ENCODE results near the gene SEC62.

Gene SEC62

DNA sequence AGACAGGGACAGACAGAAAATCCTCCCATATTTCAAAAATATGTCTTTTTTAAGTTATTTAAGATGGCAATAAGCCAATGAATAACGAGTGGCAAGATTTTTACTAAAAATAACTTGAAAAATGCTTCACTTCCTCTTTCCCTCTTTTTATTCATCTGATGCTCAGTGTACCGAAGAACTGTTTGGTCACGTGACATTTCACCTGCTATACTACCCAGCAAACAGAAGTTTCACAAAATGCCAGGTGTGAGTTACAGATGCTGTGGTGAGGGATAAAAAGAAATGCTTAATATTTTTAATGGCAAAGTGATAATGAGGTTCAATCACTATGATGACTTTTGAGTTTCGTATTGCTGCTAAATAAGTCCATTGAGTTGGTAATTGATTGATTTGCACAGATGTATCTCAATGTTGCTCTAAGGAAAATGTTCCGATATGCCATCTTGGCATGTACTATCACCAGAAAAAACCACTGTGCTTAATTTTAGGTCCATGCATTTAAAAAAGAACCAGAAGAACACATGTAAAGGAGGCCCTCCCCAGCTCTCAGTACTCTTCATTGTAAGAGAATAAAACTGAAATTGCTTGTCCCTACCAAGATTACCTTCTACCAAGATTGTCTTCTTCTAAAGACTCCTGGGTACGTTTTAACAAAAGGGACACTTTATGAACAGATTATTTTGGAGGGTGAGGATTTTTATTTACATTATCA, 26.0 kb upstream of the SEC62 start:
- no peak overlapping the region for H2BK12ac ChIP-seq (ENCODE audit: low read length in 2 of 2)
- no peaks in the 10 kb centered on the region for H3K36me3 ChIP-seq (ENCODE audit: control insufficient read depth in 1 of 2, insufficient read depth in 2 of 2, low read depth in 1 of 2, low read length in 2 of 2)
- H2AK5ac ChIP-seq (ENCODE audit: low read length, severe bottlenecking), result no peak overlapping the region
- no peak overlapping the region for H3K9ac ChIP-seq (ENCODE audit: low read length)
- H3K4me2 ChIP-seq (ENCODE audit: low read length, poor library complexity, severe bottlenecking), result no peak overlapping the region
- WGBS, result 79% methylated on average over 3 of the region's 6 CpGs
- no peak overlapping the region for H2BK120ac ChIP-seq (ENCODE audit: low read depth, low read length)
- H3K4ac ChIP-seq (ENCODE audit: low read depth in 1 of 2, low read length in 2 of 2), result no peak overlapping the region
- no peak overlapping the region for H3K4me3 ChIP-seq (ENCODE audit: insufficient read depth in 1 of 2, low read depth in 1 of 2, low read length in 2 of 2)
- no peak overlapping the region for H2BK5ac ChIP-seq (ENCODE audit: low read depth, low read length, poor library complexity, severe bottlenecking)
- no peak for DNase-seq
- H3K4me1 ChIP-seq (ENCODE audit: control insufficient read depth, insufficient read depth, low read depth, low read length), result peaks cover 2% of the 10 kb centered on the region
- H2AFZ ChIP-seq (ENCODE audit: low read depth, low read length), result no peak overlapping the region
- H2BK15ac ChIP-seq (ENCODE audit: low read depth, poor library complexity, severe bottlenecking), result no peak overlapping the region
- no peaks in the 10 kb centered on the region for H3K79me1 ChIP-seq (replicated peaks; ENCODE audit: low read length, poor library complexity, severe bottlenecking)
- no peak overlapping the region for H3K27ac ChIP-seq (ENCODE audit: low read length, poor library complexity, severe bottlenecking)
- H3K23ac ChIP-seq (ENCODE audit: low read length in 2 of 2), result no peak overlapping the region
- H3K9me3 ChIP-seq (ENCODE audit: control insufficient read depth, low read length), result no peaks in the 10 kb centered on the region
- peaks cover 6 to 24% of the 10 kb centered on the region in 2 experiments for H3K27me3 ChIP-seq (ENCODE audit: control insufficient read depth in 1 of 2, insufficient read depth in 1 of 2, low read length in 2 of 2)
- no peak overlapping the region for H3K14ac ChIP-seq (ENCODE audit: low read length in 2 of 2)
- H4K8ac ChIP-seq (ENCODE audit: low read length), result no peak overlapping the region
- no peak overlapping the region for H4K91ac ChIP-seq (ENCODE audit: low read length)
- H3K18ac ChIP-seq (ENCODE audit: low read depth in 1 of 2, low read length in 2 of 2), result no peak overlapping the region

GRCh38 chr3:169945313-169945712, 21.3 kb upstream of the SEC62 start:
- H2BK15ac ChIP-seq (ENCODE audit: low read depth, poor library complexity, severe bottlenecking), result no peak overlapping the region

DNA sequence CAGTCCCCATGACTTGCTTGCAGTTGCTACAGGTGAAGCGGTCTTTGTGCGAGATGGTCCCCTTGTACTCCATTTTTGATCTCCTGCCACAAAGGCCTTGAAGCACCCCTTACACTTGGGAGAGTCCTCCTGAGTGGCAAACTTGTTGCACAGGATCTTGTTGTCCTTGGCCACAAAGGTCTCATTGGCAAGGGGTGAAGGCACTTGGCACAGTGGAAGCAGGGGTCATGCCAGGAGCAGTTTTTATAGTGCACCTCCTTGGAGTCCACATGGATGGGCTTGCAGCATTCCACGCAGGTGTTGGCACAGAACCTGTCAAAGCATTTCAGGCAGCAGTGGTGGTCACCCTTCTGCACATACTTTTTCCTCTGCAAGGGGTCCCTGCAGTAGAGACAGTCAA, 20.3 kb upstream of the SEC62 start:
- H3K4me3 ChIP-seq (ENCODE audit: insufficient read depth in 1 of 2, low read depth in 1 of 2, low read length in 2 of 2), result no peak overlapping the region
- H3K79me1 ChIP-seq (replicated peaks; ENCODE audit: low read length, poor library complexity, severe bottlenecking), result no peaks in the 10 kb centered on the region
- no peak overlapping the region for H2AFZ ChIP-seq (ENCODE audit: low read depth, low read length)
- no peaks in the 10 kb centered on the region for H3K36me3 ChIP-seq (ENCODE audit: control insufficient read depth in 1 of 2, insufficient read depth in 2 of 2, low read depth in 1 of 2, low read length in 2 of 2)
- H3K4me2 ChIP-seq (ENCODE audit: low read length, poor library complexity, severe bottlenecking), result no peak overlapping the region
- no peak overlapping the region for H3K14ac ChIP-seq (ENCODE audit: low read length in 2 of 2)
- H2BK120ac ChIP-seq (ENCODE audit: low read depth, low read length), result no peak overlapping the region
- no peak overlapping the region for H3K23ac ChIP-seq (ENCODE audit: low read length in 2 of 2)
- H4K8ac ChIP-seq (ENCODE audit: low read length), result no peak overlapping the region
- no peak overlapping the region for H2BK12ac ChIP-seq (ENCODE audit: low read length in 2 of 2)
- H3K27ac ChIP-seq (ENCODE audit: low read length, poor library complexity, severe bottlenecking), result no peak overlapping the region
- peaks cover 0 to 12% of the 10 kb centered on the region in 2 experiments for H3K27me3 ChIP-seq (ENCODE audit: control insufficient read depth in 1 of 2, insufficient read depth in 1 of 2, low read length in 2 of 2)
- no peak overlapping the region for H2BK15ac ChIP-seq (ENCODE audit: low read depth, poor library complexity, severe bottlenecking)
- no peak overlapping the region for H3K4ac ChIP-seq (ENCODE audit: low read depth in 1 of 2, low read length in 2 of 2)
- 95% methylated on average over 3 of the region's 3 CpGs for whole genome bisulfite sequencing
- no peak overlapping the region for H2AK5ac ChIP-seq (ENCODE audit: low read length, severe bottlenecking)
- no peak for DNase-seq
- H3K4me1 ChIP-seq (ENCODE audit: control insufficient read depth, insufficient read depth, low read depth, low read length), result peaks cover 2% of the 10 kb centered on the region
- no peak overlapping the region for H3K9ac ChIP-seq (ENCODE audit: low read length)
- H3K18ac ChIP-seq (ENCODE audit: low read depth in 1 of 2, low read length in 2 of 2), result no peak overlapping the region
- no peak overlapping the region for H4K91ac ChIP-seq (ENCODE audit: low read length)
- no peak overlapping the region for H2BK5ac ChIP-seq (ENCODE audit: low read depth, low read length, poor library complexity, severe bottlenecking)
- no peaks in the 10 kb centered on the region for H3K9me3 ChIP-seq (ENCODE audit: control insufficient read depth, low read length)

More at GRCh38 chr3:169945313-169945712, 21.3 kb upstream of the SEC62 start:
- Histone ChIP-seq H3K9ac (ENCODE audit: low read length) (no peak overlapping the region), H4K8ac (ENCODE audit: low read length) (no peak overlapping the region), H3K18ac (ENCODE audit: low read depth in 1 of 2, low read length in 2 of 2) (no peak overlapping the region), H3K4me1 (ENCODE audit: control insufficient read depth, insufficient read depth, low read depth, low read length) (peaks cover 2% of the 10 kb centered on the region), H3K27me3 (ENCODE audit: control insufficient read depth in 1 of 2, insufficient read depth in 1 of 2, low read length in 2 of 2) (peaks cover 0 to 12% of the 10 kb centered on the region in 2 experiments), H3K23ac (ENCODE audit: low read length in 2 of 2) (no peak overlapping the region), H3K4me3 (ENCODE audit: insufficient read depth in 1 of 2, low read depth in 1 of 2, low read length in 2 of 2) (no peak overlapping the region), H2BK120ac (ENCODE audit: low read depth, low read length) (no peak overlapping the region), H2AK5ac (ENCODE audit: low read length, severe bottlenecking) (no peak overlapping the region), H3K14ac (ENCODE audit: low read length in 2 of 2) (no peak overlapping the region), H2BK5ac (ENCODE audit: low read depth, low read length, poor library complexity, severe bottlenecking) (no peak overlapping the region), H2AFZ (ENCODE audit: low read depth, low read length) (no peak overlapping the region), H3K9me3 (ENCODE audit: control insufficient read depth, low read length) (no peaks in the 10 kb centered on the region), H3K4me2 (ENCODE audit: low read length, poor library complexity, severe bottlenecking) (no peak overlapping the region), H2BK12ac (ENCODE audit: low read length in 2 of 2) (no peak overlapping the region), H4K91ac (ENCODE audit: low read length) (no peak overlapping the region), H3K36me3 (ENCODE audit: control insufficient read depth in 1 of 2, insufficient read depth in 2 of 2, low read depth in 1 of 2, low read length in 2 of 2) (no peaks in the 10 kb centered on the region), H3K27ac (ENCODE audit: low read length, poor library complexity, severe bottlenecking) (no peak overlapping the region), H3K79me1 (replicated peaks; ENCODE audit: low read length, poor library complexity, severe bottlenecking) (no peaks in the 10 kb centered on the region), H3K4ac (ENCODE audit: low read depth in 1 of 2, low read length in 2 of 2) (no peak overlapping the region)
- 71% methylated on average over 7 of the region's 7 CpGs for WGBS
- peak; percentile 14 for DNase-seq

DNA sequence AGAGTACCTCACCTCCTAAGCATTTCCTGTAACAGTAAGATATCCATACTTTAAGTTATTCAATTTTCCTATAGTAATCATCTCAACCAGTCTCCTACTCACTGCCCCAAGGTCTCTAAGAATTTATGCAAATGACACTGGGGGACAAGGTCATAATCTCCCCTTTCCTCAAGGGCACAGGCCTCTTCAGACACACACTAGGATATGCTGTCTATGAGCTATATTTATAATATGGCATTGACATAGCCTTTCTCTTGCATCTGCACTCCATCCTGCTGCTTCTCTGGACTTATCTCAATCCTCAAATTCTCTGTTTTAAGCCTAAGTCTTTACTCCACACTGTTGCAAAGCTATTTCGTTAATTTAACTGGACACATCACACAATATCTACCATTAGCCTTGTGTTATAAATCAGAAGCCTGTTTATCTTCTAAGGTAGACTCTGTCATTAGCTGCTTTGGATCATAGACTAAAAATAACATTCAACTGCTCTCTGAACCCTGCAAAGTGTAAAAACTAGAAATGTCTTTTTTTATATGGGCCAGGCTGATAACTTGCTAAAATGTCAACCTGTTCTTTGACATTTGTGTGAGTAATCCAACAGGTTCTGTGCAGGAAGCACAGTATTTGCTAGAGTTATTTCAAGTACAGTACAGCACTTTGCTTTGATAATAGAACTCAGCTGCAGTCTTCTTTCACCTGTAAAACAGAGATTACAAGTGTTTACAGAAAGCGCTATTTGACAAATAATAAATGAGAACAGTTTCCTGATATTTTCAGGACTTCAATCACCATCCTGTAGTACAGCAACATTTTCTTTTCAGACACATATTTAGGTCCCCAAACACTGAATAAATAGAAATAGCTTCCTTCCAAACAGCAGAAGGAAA, 17.8 kb upstream of the SEC62 start:
- H3K36me3 ChIP-seq (ENCODE audit: control insufficient read depth in 1 of 2, insufficient read depth in 2 of 2, low read depth in 1 of 2, low read length in 2 of 2), result no peaks in the 10 kb centered on the region
- H3K79me1 ChIP-seq (replicated peaks; ENCODE audit: low read length, poor library complexity, severe bottlenecking), result no peaks in the 10 kb centered on the region
- no peak overlapping the region for H2AK5ac ChIP-seq (ENCODE audit: low read length, severe bottlenecking)
- H3K4ac ChIP-seq (ENCODE audit: low read depth in 1 of 2, low read length in 2 of 2), result no peak overlapping the region
- no peak overlapping the region for H2AFZ ChIP-seq (ENCODE audit: low read depth, low read length)
- H4K8ac ChIP-seq (ENCODE audit: low read length), result no peak overlapping the region
- no peak overlapping the region for H3K9ac ChIP-seq (ENCODE audit: low read length)
- H3K14ac ChIP-seq (ENCODE audit: low read length in 2 of 2), result no peak overlapping the region
- no peak overlapping the region for H2BK5ac ChIP-seq (ENCODE audit: low read depth, low read length, poor library complexity, severe bottlenecking)
- H3K23ac ChIP-seq (ENCODE audit: low read length in 2 of 2), result no peak overlapping the region
- no peak overlapping the region for H4K91ac ChIP-seq (ENCODE audit: low read length)
- H2BK12ac ChIP-seq (ENCODE audit: low read length in 2 of 2), result no peak overlapping the region
- no peak overlapping the region for H3K4me3 ChIP-seq (ENCODE audit: insufficient read depth in 1 of 2, low read depth in 1 of 2, low read length in 2 of 2)
- DNase-seq, result no peak
- no peak overlapping the region for H3K18ac ChIP-seq (ENCODE audit: low read depth in 1 of 2, low read length in 2 of 2)
- H3K4me1 ChIP-seq (ENCODE audit: control insufficient read depth, insufficient read depth, low read depth, low read length), result peaks cover 2% of the 10 kb centered on the region
- H3K4me2 ChIP-seq (ENCODE audit: low read length, poor library complexity, severe bottlenecking), result no peak overlapping the region
- H2BK120ac ChIP-seq (ENCODE audit: low read depth, low read length), result no peak overlapping the region
- H3K9me3 ChIP-seq (ENCODE audit: control insufficient read depth, low read length), result no peaks in the 10 kb centered on the region
- no peak overlapping the region for H3K27ac ChIP-seq (ENCODE audit: low read length, poor library complexity, severe bottlenecking)
- 100% methylated on average over 1 of the region's 2 CpGs for WGBS
- no peak overlapping the region for H2BK15ac ChIP-seq (ENCODE audit: low read depth, poor library complexity, severe bottlenecking)
- peaks cover 0 to 12% of the 10 kb centered on the region in 2 experiments for H3K27me3 ChIP-seq (ENCODE audit: control insufficient read depth in 1 of 2, insufficient read depth in 1 of 2, low read length in 2 of 2)

Data from mesenchymal stem cell (in vitro differentiated cells and primary cell).